Measurements from ENCODE around the gene RRM1. TPM values are rescaled to one million over a fixed set of nuclear protein-coding genes. Genes with fewer than 3 reads are reported as not detected.
"Not testable (repeated sequence)": the region's sequence is repeated elsewhere in the genome, so short reads cannot be mapped to it uniquely, and the experiment has no call there.

Gene RRM1
- total and polyA plus RNA-seq, 4 donors = 8.0 to 69.9 (median 16.3) TPM

GRCh38 chr11:4125141-4125540 lies 30.5 kb downstream of the RRM1 start:
- 98% methylated on average over 6 of the region's 6 CpGs for WGBS
- no peak overlapping the region for H3K4me3 ChIP-seq (ENCODE audit: low read depth in 1 of 3, low read length in 3 of 3)
- H3K4me1 ChIP-seq (ENCODE audit: control insufficient read depth in 4 of 4, insufficient read depth in 4 of 4, low read length in 3 of 4) = no peaks in the 10 kb centered on the region
- H3K36me3 ChIP-seq (ENCODE audit: control insufficient read depth in 4 of 4, insufficient read depth in 3 of 4, low read depth in 1 of 4, low read length in 3 of 4) = peaks cover 8 to 41% (median 29%) of the 10 kb centered on the region in 4 donors
- H3K9ac ChIP-seq (ENCODE audit: low read depth in 1 of 2, low read length in 2 of 2) = no peak overlapping the region
- TF ChIP-seq REST (IDR thresholded peaks at IDR 0.05) (no peak), CTCF (IDR thresholded peaks at IDR 0.05; ENCODE audit: low read depth, low read length, missing input control) (no peak), NR2F2 (IDR thresholded peaks at IDR 0.05) (no peak), FOXA2 (IDR thresholded peaks at IDR 0.05) (no peak), YY1 (IDR thresholded peaks at IDR 0.05) (no peak), JUND (IDR thresholded peaks at IDR 0.05) (no peak), ATF3 (IDR thresholded peaks at IDR 0.05) (no peak)
- no peaks in the 10 kb centered on the region for H3K9me3 ChIP-seq (ENCODE audit: control insufficient read depth in 4 of 4, low read length in 3 of 4)
- no peak for DNase-seq (ENCODE audit: low spot score)
- H3K27ac ChIP-seq (ENCODE audit: low read depth in 1 of 2, low read length in 2 of 2) = no peak overlapping the region
- no peaks in the 10 kb centered on the region for H3K27me3 ChIP-seq (ENCODE audit: control insufficient read depth in 4 of 4, insufficient read depth in 4 of 4, low read length in 3 of 4)

- H3K27ac ChIP-seq (ENCODE audit: low read depth in 1 of 2, low read length in 2 of 2) = no peak overlapping the region
- WGBS = 95% methylated on average over 1 of the region's 1 CpG
- H3K36me3 ChIP-seq (ENCODE audit: control insufficient read depth in 4 of 4, insufficient read depth in 3 of 4, low read depth in 1 of 4, low read length in 3 of 4) = peaks cover 9 to 34% (median 25%) of the 10 kb centered on the region in 4 donors
- TF ChIP-seq ZBTB33 (IDR thresholded peaks at IDR 0.05) = no peak
- DNase-seq (ENCODE audit: low spot score) = no peak
- H3K4me3 ChIP-seq (ENCODE audit: low read depth in 1 of 3, low read length in 3 of 3) = no peak overlapping the region
- H3K9me3 ChIP-seq (ENCODE audit: control insufficient read depth in 4 of 4, low read length in 3 of 4) = no peaks in the 10 kb centered on the region
- no peaks in the 10 kb centered on the region for H3K27me3 ChIP-seq (ENCODE audit: control insufficient read depth in 4 of 4, insufficient read depth in 4 of 4, low read length in 3 of 4)
- H3K9ac ChIP-seq (ENCODE audit: low read depth in 1 of 2, low read length in 2 of 2) = no peak overlapping the region
- no peaks in the 10 kb centered on the region for H3K4me1 ChIP-seq (ENCODE audit: control insufficient read depth in 4 of 4, insufficient read depth in 4 of 4, low read length in 3 of 4)
Measured at GRCh38 chr11:4127357-4127756, 32.8 kb downstream of the RRM1 start.

- H3K9me3 ChIP-seq (ENCODE audit: control insufficient read depth in 4 of 4, low read length in 3 of 4); DNase-seq (ENCODE audit: low spot score); H3K27ac ChIP-seq (ENCODE audit: low read depth in 1 of 2, low read length in 2 of 2); H3K27me3 ChIP-seq (ENCODE audit: control insufficient read depth in 4 of 4, insufficient read depth in 4 of 4, low read length in 3 of 4); H3K4me3 ChIP-seq (ENCODE audit: low read depth in 1 of 3, low read length in 3 of 3); H3K4me1 ChIP-seq (ENCODE audit: control insufficient read depth in 4 of 4, insufficient read depth in 4 of 4, low read length in 3 of 4); H3K9ac ChIP-seq (ENCODE audit: low read depth in 1 of 2, low read length in 2 of 2): not testable (repeated sequence)
- WGBS = 94% methylated on average over 4 of the region's 4 CpGs
- H3K36me3 ChIP-seq (ENCODE audit: control insufficient read depth in 4 of 4, insufficient read depth in 3 of 4, low read depth in 1 of 4, low read length in 3 of 4) = peaks cover 3 to 30% (median 22%) of the 10 kb centered on the region in 4 donors
Measured at GRCh38 chr11:4130219-4130618, 35.6 kb downstream of the RRM1 start.
